Esophagus muscularis mucosa (tissue), 4 donors: ENCODE results near the gene UBA7.

Source experiments
- EP300 ChIP-seq: sonication (generic); formaldehyde crosslinking; IDR thresholded peaks from one replicate; pipeline ENCODE4 v1.6.1; 2017; ENCODE audit warnings: antibody characterized with exemption
- POLR2A ChIP-seq: fragments of 450-650 bp; IDR thresholded peaks from one replicate; pipeline ENCODE4 v1.6.1; 2017; ENCODE audit warnings: antibody characterized with exemption, moderate library complexity, mild to moderate bottlenecking, low read depth
- POLR2AphosphoS5 ChIP-seq, 2 donors: sonication (generic); formaldehyde crosslinking; IDR thresholded peaks; one replicate each; pipeline ENCODE4 v1.6.1; 2017; ENCODE audit warnings: antibody characterized with exemption in 2 of 2
- TF ChIP-seq, protein P1 (sequence below), 3 experiments: fragments of 200-600 bp in 2 of 3; fragments of 450-650 bp in 1 of 3; sonication (generic) in 2 of 3; IDR thresholded peaks; one replicate each; pipeline ENCODE4 v1.5.1; 2017 to 2019; ENCODE audit warnings: antibody characterized with exemption in 3 of 3, mild to moderate bottlenecking in 2 of 3, moderate library complexity in 1 of 3

DNA sequence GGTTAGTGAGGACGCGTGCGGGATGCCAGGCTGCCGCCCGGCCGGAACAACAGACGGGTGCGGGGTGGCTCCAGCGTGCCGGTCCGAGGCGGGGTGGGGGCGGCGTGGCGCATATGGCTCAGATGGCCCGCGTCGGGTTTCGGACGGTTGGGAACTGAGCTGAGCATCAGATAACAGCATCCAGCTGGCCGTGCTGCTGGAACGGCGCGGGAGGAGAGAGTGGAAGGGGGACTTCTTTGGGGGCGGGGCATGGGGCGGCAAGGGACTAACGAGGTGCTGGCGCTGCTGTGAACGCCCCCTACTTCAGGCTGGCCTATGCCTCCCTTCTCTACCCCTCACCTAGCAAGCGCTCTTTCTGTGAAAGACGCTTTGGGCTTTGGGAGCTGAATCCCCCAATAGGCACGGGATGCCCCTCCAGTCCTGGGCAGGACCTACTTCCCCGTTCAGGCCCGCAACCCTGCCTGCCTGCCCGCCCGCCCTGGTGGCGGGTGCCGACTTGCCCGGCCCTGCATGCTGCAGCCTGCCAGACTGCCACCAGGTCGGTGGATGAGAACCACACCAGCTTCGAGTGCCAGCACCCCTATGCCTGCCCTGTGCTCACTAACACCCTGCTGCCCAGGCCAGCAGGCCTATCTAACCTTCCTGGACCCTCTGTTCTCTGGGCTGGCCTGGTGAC lies 10.2 kb downstream of the UBA7 start:
- TF ChIP-seq, protein P1, sequence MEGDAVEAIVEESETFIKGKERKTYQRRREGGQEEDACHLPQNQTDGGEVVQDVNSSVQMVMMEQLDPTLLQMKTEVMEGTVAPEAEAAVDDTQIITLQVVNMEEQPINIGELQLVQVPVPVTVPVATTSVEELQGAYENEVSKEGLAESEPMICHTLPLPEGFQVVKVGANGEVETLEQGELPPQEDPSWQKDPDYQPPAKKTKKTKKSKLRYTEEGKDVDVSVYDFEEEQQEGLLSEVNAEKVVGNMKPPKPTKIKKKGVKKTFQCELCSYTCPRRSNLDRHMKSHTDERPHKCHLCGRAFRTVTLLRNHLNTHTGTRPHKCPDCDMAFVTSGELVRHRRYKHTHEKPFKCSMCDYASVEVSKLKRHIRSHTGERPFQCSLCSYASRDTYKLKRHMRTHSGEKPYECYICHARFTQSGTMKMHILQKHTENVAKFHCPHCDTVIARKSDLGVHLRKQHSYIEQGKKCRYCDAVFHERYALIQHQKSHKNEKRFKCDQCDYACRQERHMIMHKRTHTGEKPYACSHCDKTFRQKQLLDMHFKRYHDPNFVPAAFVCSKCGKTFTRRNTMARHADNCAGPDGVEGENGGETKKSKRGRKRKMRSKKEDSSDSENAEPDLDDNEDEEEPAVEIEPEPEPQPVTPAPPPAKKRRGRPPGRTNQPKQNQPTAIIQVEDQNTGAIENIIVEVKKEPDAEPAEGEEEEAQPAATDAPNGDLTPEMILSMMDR (IDR thresholded peaks at IDR 0.05): no peak
- TF ChIP-seq POLR2AphosphoS5 (IDR thresholded peaks at IDR 0.05): no peak
- no peak for TF ChIP-seq POLR2A
- no peak for TF ChIP-seq EP300
